GM23338 (cell line): ENCODE measurements around the gene MYH6. TPM values are rescaled to one million over a fixed set of nuclear protein-coding genes. Genes with fewer than 3 reads are reported as not detected.

Source experiments
- ATAC-seq: fragments of 200-7000 bp; cut with Tn5 transposase; 3 replicates; pipeline ENCODE4 v1.9.1; 2020
- DNase-seq: peaks from one replicate; pipeline ENCODE4 v3.0.0-alpha.2; 2015; ENCODE audit warnings: low spot score
- H2AFZ ChIP-seq: fragments of 200-600 bp; sonication (generic); 2 replicates; pipeline ENCODE4 v1.8.0; 2016; ENCODE audit warnings: antibody characterized with exemption, mild to moderate bottlenecking, moderate library complexity
- H3F3A ChIP-seq: fragments of 200-600 bp; sonication (generic); replicated peaks from 2 replicates; pipeline ENCODE4 v1.8.0; 2017; ENCODE audit warnings: antibody characterized with exemption, mixed run types, low read depth
- H3K27ac ChIP-seq: fragments of 200-600 bp; sonication (generic); 2 replicates; pipeline ENCODE4 v1.6.1; 2016; ENCODE audit warnings: low read depth
- H3K27me3 ChIP-seq: fragments of 200-600 bp; sonication (generic); 2 replicates; pipeline ENCODE4 v1.8.0; 2016; ENCODE audit warnings: mild to moderate bottlenecking, mixed run types, moderate library complexity; ENCODE audit not compliant: insufficient read depth
- H3K36me3 ChIP-seq: fragments of 200-600 bp; sonication (generic); 2 replicates; pipeline ENCODE4 v1.8.0; 2016; ENCODE audit warnings: mild to moderate bottlenecking; ENCODE audit not compliant: insufficient read depth
- H3K4me1 ChIP-seq: fragments of 200-600 bp; sonication (generic); 2 replicates; pipeline ENCODE4 v1.8.0; 2016; ENCODE audit warnings: mild to moderate bottlenecking, moderate library complexity; ENCODE audit not compliant: insufficient read depth
- H3K4me2 ChIP-seq: fragments of 200-600 bp; sonication (generic); 2 replicates; pipeline ENCODE4 v1.7.1; 2017; ENCODE audit warnings: mixed run types
- H3K4me3 ChIP-seq: fragments of 200-600 bp; sonication (generic); 2 replicates; pipeline ENCODE4 v1.6.1; 2016; ENCODE audit warnings: mixed run types
- H3K79me2 ChIP-seq: fragments of 200-600 bp; sonication (generic); replicated peaks from 2 replicates; pipeline ENCODE4 v1.8.0; 2017; ENCODE audit warnings: mild to moderate bottlenecking; ENCODE audit not compliant: insufficient read depth
- H3K9me2 ChIP-seq: fragments of 200-600 bp; sonication (generic); 2 replicates; pipeline ENCODE4 v1.8.0; 2017; ENCODE audit not compliant: insufficient read depth
- H4K20me1 ChIP-seq: fragments of 200-600 bp; sonication (generic); replicated peaks from 2 replicates; pipeline ENCODE4 v1.8.0; 2017; ENCODE audit warnings: mild to moderate bottlenecking; ENCODE audit not compliant: insufficient read depth
- H3K27ac Mint-ChIP-seq: 2 replicates; pipeline ENCODE4 v1.8.0; 2020; ENCODE audit warnings: inconsistent platforms, mild to moderate bottlenecking, moderate library complexity, mixed read lengths
- H3K27me3 Mint-ChIP-seq: 3 replicates; pipeline ENCODE4 v1.8.0; 2022; ENCODE audit warnings: low read depth, mild to moderate bottlenecking, moderate library complexity, mixed read lengths, inconsistent platforms; ENCODE audit not compliant: insufficient read depth, poor library complexity
- H3K36me3 Mint-ChIP-seq: 3 replicates; pipeline ENCODE4 v1.8.0; 2021; ENCODE audit warnings: low read depth, mild to moderate bottlenecking, inconsistent platforms, moderate library complexity, mixed read lengths
- H3K4me1 Mint-ChIP-seq: 3 replicates; pipeline ENCODE4 v1.8.0; 2020; ENCODE audit warnings: mild to moderate bottlenecking, inconsistent platforms, mixed read lengths
- H3K4me3 Mint-ChIP-seq: 3 replicates; pipeline ENCODE4 v1.8.0; 2021; ENCODE audit warnings: moderate library complexity, mild to moderate bottlenecking, inconsistent platforms, mixed read lengths
- H3K9me3 Mint-ChIP-seq: 3 replicates; pipeline ENCODE4 v1.8.0; 2020; ENCODE audit warnings: moderate library complexity, mild to moderate bottlenecking, inconsistent platforms, mixed read lengths
- CREB1 ChIP-seq: fragments of 250-450 bp; sonication (Bioruptor Pico); IDR thresholded peaks from 2 replicates; pipeline ENCODE4 v1.5.0; 2020; ENCODE audit warnings: low read depth, mild to moderate bottlenecking, moderate library complexity
- ETS1 ChIP-seq: IDR thresholded peaks from 2 replicates; pipeline ENCODE4 v1.6.1; 2016; ENCODE audit warnings: antibody characterized with exemption
- EZH2phosphoT487 ChIP-seq: fragments of 200-600 bp; sonication (generic); IDR thresholded peaks from one replicate; pipeline ENCODE4 v1.8.1; 2018; ENCODE audit warnings: antibody characterized with exemption; ENCODE audit not compliant: unreplicated experiment
- JUNB ChIP-seq: IDR thresholded peaks from one replicate; pipeline ENCODE4 v1.6.1; 2016; ENCODE audit warnings: antibody characterized with exemption; ENCODE audit not compliant: unreplicated experiment
- NANOG ChIP-seq: IDR thresholded peaks from 2 replicates; pipeline ENCODE4 v1.6.1; 2016; ENCODE audit warnings: antibody characterized with exemption, borderline replicate concordance
- POLR2AphosphoS5 ChIP-seq: IDR thresholded peaks from 2 replicates; pipeline ENCODE4 v1.6.1; 2016; ENCODE audit warnings: antibody characterized with exemption, low read depth
- ZNF114 ChIP-seq: fragments of 250-450 bp; sonication (Bioruptor Pico); IDR thresholded peaks from 2 replicates; pipeline ENCODE4 v1.5.0; 2020; ENCODE audit warnings: mild to moderate bottlenecking, moderate library complexity
- ZNF331 ChIP-seq: fragments of 250-450 bp; sonication (Bioruptor Pico); IDR thresholded peaks from 2 replicates; pipeline ENCODE4 v1.5.0; 2020; ENCODE audit warnings: low read depth, mild to moderate bottlenecking, moderate library complexity
- polyA plus RNA-seq: library from polyadenylated mRNA; unstranded; fragments of >200 nt; fragmentation: Nextera tagmentation; extraction: Ambion mirVana; gene quantifications from 2 replicates; pipeline ENCODE4 v1.2.1, GENCODE V29; 2016
- total RNA-seq: library from RNA; depleted of rRNA; stranded (reverse); fragments of >200 nt; shearing (Covaris generic); gene quantifications from 2 replicates; pipeline ENCODE4 v1.2.3, GENCODE V29; 2014
- TF ChIP-seq, protein P1 (sequence below): fragments of 250-450 bp; sonication (Bioruptor Pico); IDR thresholded peaks from 2 replicates; pipeline ENCODE4 v1.5.0; 2020; ENCODE audit warnings: mild to moderate bottlenecking, moderate library complexity
- TF ChIP-seq, protein P2 (sequence below), 2 experiments: fragments of 200-600 bp in 1 of 2; sonication (generic) in 1 of 2; conservative IDR thresholded peaks; 2 replicates each; pipeline versions ENCODE4 v1.5.1 to v1.6.1; 2016 to 2017; ENCODE audit warnings: antibody characterized with exemption in 2 of 2, low read depth in 2 of 2, mild to moderate bottlenecking in 2 of 2, moderate library complexity in 1 of 2

Gene MYH6
- total and polyA plus RNA-seq, 2 experiments from 2014 or later, result 0.03 to 0.10 TPM

DNA sequence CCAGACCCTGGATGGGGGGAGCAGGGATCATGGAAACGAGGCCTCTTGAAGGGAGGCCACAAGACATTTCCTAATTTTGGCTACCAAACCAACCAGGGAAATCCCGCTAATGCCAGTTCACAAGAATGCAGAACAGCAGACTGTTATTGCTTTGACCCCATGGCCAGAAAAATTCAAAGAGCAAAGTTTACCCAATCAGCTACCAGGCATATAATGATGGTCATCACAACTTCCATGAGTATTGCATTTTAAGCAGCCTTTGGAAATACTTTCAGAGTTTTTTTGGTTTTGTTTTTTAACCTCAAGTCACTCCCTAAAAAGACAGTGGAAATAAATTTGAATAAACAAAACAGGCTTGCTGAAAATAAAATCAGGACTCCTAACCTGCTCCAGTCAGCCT, 35.6 kb downstream of the MYH6 start, which contains the start of gene IL25 (continued):
- TF ChIP-seq, protein P1, sequence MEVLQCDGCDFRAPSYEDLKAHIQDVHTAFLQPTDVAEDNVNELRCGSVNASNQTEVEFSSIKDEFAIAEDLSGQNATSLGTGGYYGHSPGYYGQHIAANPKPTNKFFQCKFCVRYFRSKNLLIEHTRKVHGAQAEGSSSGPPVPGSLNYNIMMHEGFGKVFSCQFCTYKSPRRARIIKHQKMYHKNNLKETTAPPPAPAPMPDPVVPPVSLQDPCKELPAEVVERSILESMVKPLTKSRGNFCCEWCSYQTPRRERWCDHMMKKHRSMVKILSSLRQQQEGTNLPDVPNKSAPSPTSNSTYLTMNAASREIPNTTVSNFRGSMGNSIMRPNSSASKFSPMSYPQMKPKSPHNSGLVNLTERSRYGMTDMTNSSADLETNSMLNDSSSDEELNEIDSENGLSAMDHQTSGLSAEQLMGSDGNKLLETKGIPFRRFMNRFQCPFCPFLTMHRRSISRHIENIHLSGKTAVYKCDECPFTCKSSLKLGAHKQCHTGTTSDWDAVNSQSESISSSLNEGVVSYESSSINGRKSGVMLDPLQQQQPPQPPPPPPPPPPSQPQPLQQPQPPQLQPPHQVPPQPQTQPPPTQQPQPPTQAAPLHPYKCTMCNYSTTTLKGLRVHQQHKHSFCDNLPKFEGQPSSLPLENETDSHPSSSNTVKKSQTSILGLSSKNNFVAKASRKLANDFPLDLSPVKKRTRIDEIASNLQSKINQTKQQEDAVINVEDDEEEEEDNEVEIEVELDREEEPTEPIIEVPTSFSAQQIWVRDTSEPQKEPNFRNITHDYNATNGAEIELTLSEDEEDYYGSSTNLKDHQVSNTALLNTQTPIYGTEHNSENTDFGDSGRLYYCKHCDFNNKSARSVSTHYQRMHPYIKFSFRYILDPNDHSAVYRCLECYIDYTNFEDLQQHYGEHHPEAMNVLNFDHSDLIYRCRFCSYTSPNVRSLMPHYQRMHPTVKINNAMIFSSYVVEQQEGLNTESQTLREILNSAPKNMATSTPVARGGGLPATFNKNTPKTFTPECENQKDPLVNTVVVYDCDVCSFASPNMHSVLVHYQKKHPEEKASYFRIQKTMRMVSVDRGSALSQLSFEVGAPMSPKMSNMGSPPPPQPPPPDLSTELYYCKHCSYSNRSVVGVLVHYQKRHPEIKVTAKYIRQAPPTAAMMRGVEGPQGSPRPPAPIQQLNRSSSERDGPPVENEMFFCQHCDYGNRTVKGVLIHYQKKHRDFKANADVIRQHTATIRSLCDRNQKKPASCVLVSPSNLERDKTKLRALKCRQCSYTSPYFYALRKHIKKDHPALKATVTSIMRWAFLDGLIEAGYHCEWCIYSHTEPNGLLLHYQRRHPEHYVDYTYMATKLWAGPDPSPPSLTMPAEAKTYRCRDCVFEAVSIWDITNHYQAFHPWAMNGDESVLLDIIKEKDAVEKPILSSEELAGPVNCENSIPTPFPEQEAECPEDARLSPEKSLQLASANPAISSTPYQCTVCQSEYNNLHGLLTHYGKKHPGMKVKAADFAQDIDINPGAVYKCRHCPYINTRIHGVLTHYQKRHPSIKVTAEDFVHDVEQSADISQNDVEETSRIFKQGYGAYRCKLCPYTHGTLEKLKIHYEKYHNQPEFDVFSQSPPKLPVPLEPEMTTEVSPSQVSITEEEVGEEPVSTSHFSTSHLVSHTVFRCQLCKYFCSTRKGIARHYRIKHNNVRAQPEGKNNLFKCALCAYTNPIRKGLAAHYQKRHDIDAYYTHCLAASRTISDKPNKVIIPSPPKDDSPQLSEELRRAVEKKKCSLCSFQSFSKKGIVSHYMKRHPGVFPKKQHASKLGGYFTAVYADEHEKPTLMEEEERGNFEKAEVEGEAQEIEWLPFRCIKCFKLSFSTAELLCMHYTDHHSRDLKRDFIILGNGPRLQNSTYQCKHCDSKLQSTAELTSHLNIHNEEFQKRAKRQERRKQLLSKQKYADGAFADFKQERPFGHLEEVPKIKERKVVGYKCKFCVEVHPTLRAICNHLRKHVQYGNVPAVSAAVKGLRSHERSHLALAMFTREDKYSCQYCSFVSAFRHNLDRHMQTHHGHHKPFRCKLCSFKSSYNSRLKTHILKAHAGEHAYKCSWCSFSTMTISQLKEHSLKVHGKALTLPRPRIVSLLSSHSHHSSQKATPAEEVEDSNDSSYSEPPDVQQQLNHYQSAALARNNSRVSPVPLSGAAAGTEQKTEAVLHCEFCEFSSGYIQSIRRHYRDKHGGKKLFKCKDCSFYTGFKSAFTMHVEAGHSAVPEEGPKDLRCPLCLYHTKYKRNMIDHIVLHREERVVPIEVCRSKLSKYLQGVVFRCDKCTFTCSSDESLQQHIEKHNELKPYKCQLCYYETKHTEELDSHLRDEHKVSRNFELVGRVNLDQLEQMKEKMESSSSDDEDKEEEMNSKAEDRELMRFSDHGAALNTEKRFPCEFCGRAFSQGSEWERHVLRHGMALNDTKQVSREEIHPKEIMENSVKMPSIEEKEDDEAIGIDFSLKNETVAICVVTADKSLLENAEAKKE (CRISPR knock-in tag), result no peak
- TF ChIP-seq CREB1, result no peak
- no peak for TF ChIP-seq POLR2AphosphoS5
- TF ChIP-seq, protein P2, sequence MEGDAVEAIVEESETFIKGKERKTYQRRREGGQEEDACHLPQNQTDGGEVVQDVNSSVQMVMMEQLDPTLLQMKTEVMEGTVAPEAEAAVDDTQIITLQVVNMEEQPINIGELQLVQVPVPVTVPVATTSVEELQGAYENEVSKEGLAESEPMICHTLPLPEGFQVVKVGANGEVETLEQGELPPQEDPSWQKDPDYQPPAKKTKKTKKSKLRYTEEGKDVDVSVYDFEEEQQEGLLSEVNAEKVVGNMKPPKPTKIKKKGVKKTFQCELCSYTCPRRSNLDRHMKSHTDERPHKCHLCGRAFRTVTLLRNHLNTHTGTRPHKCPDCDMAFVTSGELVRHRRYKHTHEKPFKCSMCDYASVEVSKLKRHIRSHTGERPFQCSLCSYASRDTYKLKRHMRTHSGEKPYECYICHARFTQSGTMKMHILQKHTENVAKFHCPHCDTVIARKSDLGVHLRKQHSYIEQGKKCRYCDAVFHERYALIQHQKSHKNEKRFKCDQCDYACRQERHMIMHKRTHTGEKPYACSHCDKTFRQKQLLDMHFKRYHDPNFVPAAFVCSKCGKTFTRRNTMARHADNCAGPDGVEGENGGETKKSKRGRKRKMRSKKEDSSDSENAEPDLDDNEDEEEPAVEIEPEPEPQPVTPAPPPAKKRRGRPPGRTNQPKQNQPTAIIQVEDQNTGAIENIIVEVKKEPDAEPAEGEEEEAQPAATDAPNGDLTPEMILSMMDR (conservative IDR thresholded peaks at IDR 0.05; ENCODE audit: low read depth in 2 of 2), result no peak
- no peak for TF ChIP-seq JUNB

DNA sequence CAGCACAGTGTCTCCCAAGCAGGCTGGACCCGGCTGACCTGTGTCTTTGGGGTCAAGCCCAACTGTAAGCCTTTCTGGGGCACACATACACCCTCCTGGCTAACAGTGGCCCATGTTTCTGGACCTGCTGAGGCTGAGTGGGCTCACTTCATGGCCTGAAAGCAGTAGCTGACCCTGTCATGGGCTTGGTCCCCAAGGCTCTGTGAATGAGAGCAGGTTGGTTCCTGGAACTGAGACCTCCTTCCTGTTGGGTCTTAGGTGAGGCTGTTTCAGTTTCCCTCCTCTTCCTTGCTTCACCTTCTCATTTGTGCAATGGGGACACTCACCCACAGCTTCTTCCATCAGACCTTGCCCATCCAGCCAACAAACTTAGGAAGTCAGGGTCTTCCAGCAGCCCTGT, 36.2 kb downstream of the MYH6 start:
- no peak overlapping the region for H3K4me3 ChIP-seq
- no peak for TF ChIP-seq JUNB
- no peak for TF ChIP-seq POLR2AphosphoS5
- no peak for TF ChIP-seq ETS1
- TF ChIP-seq, protein P2 (conservative IDR thresholded peaks at IDR 0.05; ENCODE audit: low read depth in 2 of 2), result no peak
- no peak for TF ChIP-seq NANOG
- TF ChIP-seq EZH2phosphoT487, result no peak
- TF ChIP-seq ZNF331 (CRISPR knock-in tag), result no peak
- TF ChIP-seq ZNF114 (CRISPR knock-in tag), result no peak

More for the DNA sequence above, 36.2 kb downstream of the MYH6 start:
- Histone ChIP-seq H3K27me3 (peaks cover 28% of the 10 kb centered on the region), H3K27ac (no peak overlapping the region), H3F3A (peaks cover 5% of the 10 kb centered on the region), H4K20me1 (no peaks in the 10 kb centered on the region), H3K4me1 (peaks cover 14% of the 10 kb centered on the region), H2AFZ (no peak overlapping the region), H3K4me2 (no peak overlapping the region), H3K9me2 (peaks cover 4% of the 10 kb centered on the region; the same call in 1 of the 2 replicates), H3K79me2 (no peaks in the 10 kb centered on the region), H3K36me3 (no peaks in the 10 kb centered on the region)
- no peak overlapping the region for H3K4me3 Mint-ChIP-seq
- H3K36me3 Mint-ChIP-seq, result no peaks in the 10 kb centered on the region; the same call in 2 of the 3 replicates
- H3K9me3 Mint-ChIP-seq, result no peaks in the 10 kb centered on the region
- DNase-seq (no peak), ATAC-seq (no peak)
- H3K27ac Mint-ChIP-seq, result no peak overlapping the region
- H3K4me1 Mint-ChIP-seq, result peaks cover 16% of the 10 kb centered on the region
- H3K27me3 Mint-ChIP-seq, result peaks cover 25% of the 10 kb centered on the region
